GM18517 (cell line): ENCODE data around the gene SLC9A1.

Source experiments
- ATAC-seq: cut with Tn5 transposase; IDR thresholded peaks from one replicate; pipeline ENCODE4 v1.9.1; 2021; ENCODE audit warnings: mild to moderate bottlenecking, moderate library complexity; ENCODE audit not compliant: unreplicated experiment

The SLC9A1 gene

GRCh38 chr1:27084107-27084506, 70.8 kb downstream of the SLC9A1 start:
- ATAC-seq = no peak

GRCh38 chr1:27077968-27078367, 77.0 kb downstream of the SLC9A1 start:
- no peak for ATAC-seq

- ATAC-seq = no peak
These were observed 78.1 kb downstream of the SLC9A1 start for GRCh38 chr1:27076803-27077202.

- ATAC-seq = no peak
These were observed 80.6 kb downstream of the SLC9A1 start for GRCh38 chr1:27074175-27074780.

GRCh38 chr1:27071049-27071416, 83.9 kb downstream of the SLC9A1 start:
- no peak for ATAC-seq

GRCh38 chr1:27070390-27071048, 84.4 kb downstream of the SLC9A1 start:
- ATAC-seq = no peak

- no peak for ATAC-seq
These were observed 86.0 kb downstream of the SLC9A1 start for GRCh38 chr1:27068922-27069321.

- ATAC-seq = no peak
These were observed 88.8 kb downstream of the SLC9A1 start for GRCh38 chr1:27065999-27066630.

GRCh38 chr1:27060891-27061290, 94.0 kb downstream of the SLC9A1 start:
- ATAC-seq = no peak

GRCh38 chr1:27058966-27059669, 95.8 kb downstream of the SLC9A1 start:
- ATAC-seq = no peak

- ATAC-seq = no peak
These were observed 96.9 kb downstream of the SLC9A1 start for GRCh38 chr1:27057801-27058625.

- no peak for ATAC-seq
These were observed 97.5 kb downstream of the SLC9A1 start for GRCh38 chr1:27057389-27057788.

- no peak for ATAC-seq
These were observed 100.8 kb downstream of the SLC9A1 start for GRCh38 chr1:27053977-27054753.

GRCh38 chr1:27052527-27052926, 102.4 kb downstream of the SLC9A1 start:
- ATAC-seq = no peak

- no peak for ATAC-seq
These were observed 105.3 kb downstream of the SLC9A1 start for GRCh38 chr1:27049607-27050006.

- no peak for ATAC-seq
These were observed 105.8 kb downstream of the SLC9A1 start for GRCh38 chr1:27049100-27049499.
